H1 (cell line): ENCODE results near the gene PIK3C2G. TPM values are rescaled to one million over a fixed set of nuclear protein-coding genes. Genes with fewer than 3 reads are reported as not detected.

Experiments
- polyA plus RNA-seq, 7 experiments: library from polyadenylated mRNA; depleted of rRNA in 3 of 7; stranded (reverse) in 5 of 7; unstranded in 2 of 7; fragments of >200 nt in 5 of 7; fragments of 200-250 nt in 2 of 7; gene quantifications; 1 replicate in 5 of 7; 2 replicates in 1 of 7; 4 replicates in 1 of 7; pipeline versions ENCODE4 v1.2.1 to v1.2.3, GENCODE V29; 2011 to 2013; ENCODE audit warnings: missing spikeins in 2 of 7, mixed read lengths in 2 of 7
- total RNA-seq: library from RNA; stranded (reverse); fragmentation: NEBNext Ultra II Directional; extraction: Animal tissue kit (Norgen Biotek cat#: 25700); gene quantifications from 2 replicates; pipeline ENCODE4 v1.2.1, GENCODE V29; 2021
- TF ChIP-seq, protein P1 (sequence below), 3 experiments: IDR thresholded peaks; 1 replicate in 2 of 3; 2 replicates in 1 of 3; pipeline versions ENCODE4 v1.5.1 to v1.6.1; 2011; ENCODE audit warnings: low read length in 3 of 3, mild to moderate bottlenecking in 3 of 3, inconsistent platforms in 2 of 3, low read depth in 1 of 3, moderate library complexity in 1 of 3; ENCODE audit not compliant: insufficient read depth in 1 of 3; ENCODE audit errors: control extremely low read depth in 1 of 3

PIK3C2G gene
- total and polyA plus RNA-seq, 2 of the 8 experiments (the other 6 are each of a cell fraction or from before 2014, with no cell fraction given), result not detected

GRCh38 chr12:18368594-18368993, 107.3 kb downstream of the PIK3C2G start (continued):
- TF ChIP-seq, protein P1, sequence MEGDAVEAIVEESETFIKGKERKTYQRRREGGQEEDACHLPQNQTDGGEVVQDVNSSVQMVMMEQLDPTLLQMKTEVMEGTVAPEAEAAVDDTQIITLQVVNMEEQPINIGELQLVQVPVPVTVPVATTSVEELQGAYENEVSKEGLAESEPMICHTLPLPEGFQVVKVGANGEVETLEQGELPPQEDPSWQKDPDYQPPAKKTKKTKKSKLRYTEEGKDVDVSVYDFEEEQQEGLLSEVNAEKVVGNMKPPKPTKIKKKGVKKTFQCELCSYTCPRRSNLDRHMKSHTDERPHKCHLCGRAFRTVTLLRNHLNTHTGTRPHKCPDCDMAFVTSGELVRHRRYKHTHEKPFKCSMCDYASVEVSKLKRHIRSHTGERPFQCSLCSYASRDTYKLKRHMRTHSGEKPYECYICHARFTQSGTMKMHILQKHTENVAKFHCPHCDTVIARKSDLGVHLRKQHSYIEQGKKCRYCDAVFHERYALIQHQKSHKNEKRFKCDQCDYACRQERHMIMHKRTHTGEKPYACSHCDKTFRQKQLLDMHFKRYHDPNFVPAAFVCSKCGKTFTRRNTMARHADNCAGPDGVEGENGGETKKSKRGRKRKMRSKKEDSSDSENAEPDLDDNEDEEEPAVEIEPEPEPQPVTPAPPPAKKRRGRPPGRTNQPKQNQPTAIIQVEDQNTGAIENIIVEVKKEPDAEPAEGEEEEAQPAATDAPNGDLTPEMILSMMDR (IDR thresholded peaks at IDR 0.05; ENCODE audit: control extremely low read depth in 1 of 3, insufficient read depth in 1 of 3, low read depth in 1 of 3, low read length in 3 of 3), result no peak
- TF ChIP-seq, all 59 proteins: peak for 0
